ENCODE results near the gene KIAA1755.

The KIAA1755 gene

GRCh38 chr20:38272961-38273360 is 12.4 kb upstream of the KIAA1755 start:
- no peak for TF ChIP-seq CTCF (IDR thresholded peaks at IDR 0.05; ENCODE audit: low read depth, low read length)
- H3K4me3 ChIP-seq (ENCODE audit: low read depth, low read length), result no peak overlapping the region
- in situ Hi-C loops (cut with HindIII; ENCODE audit: low sequenced_read_pairs), result no loop called here
- peak; percentile 81 for DNase-seq (ENCODE audit: low read depth, low spot score)

- no peak overlapping the region for H3K4me3 ChIP-seq (ENCODE audit: low read depth, low read length)
- in situ Hi-C loops (cut with HindIII; ENCODE audit: low sequenced_read_pairs), result no loop called here
- DNase-seq (ENCODE audit: low read depth, low spot score), result peak; percentile 73
- TF ChIP-seq CTCF (IDR thresholded peaks at IDR 0.05; ENCODE audit: low read depth, low read length), result no peak
These were observed 11.9 kb upstream of the KIAA1755 start for GRCh38 chr20:38272398-38272797.

GRCh38 chr20:38271608-38272120 is 11.1 kb upstream of the KIAA1755 start:
- DNase-seq (ENCODE audit: low read depth, low spot score), result no peak
- in situ Hi-C loops (cut with HindIII; ENCODE audit: low sequenced_read_pairs), result no loop called here
- no peak overlapping the region for H3K4me3 ChIP-seq (ENCODE audit: low read depth, low read length)
- no peak for TF ChIP-seq CTCF (IDR thresholded peaks at IDR 0.05; ENCODE audit: low read depth, low read length)

- DNase-seq (ENCODE audit: low read depth, low spot score), result peak; percentile 98
- H3K4me3 ChIP-seq (ENCODE audit: low read depth, low read length), result no peak overlapping the region
- in situ Hi-C loops (cut with HindIII; ENCODE audit: low sequenced_read_pairs), result no loop called here
- TF ChIP-seq CTCF (IDR thresholded peaks at IDR 0.05; ENCODE audit: low read depth, low read length), result peak; percentile 5
These were observed 10.5 kb upstream of the KIAA1755 start for GRCh38 chr20:38270869-38271605.

- in situ Hi-C loops (cut with HindIII; ENCODE audit: low sequenced_read_pairs), result no loop called here
- DNase-seq (ENCODE audit: low read depth, low spot score), result no peak
- H3K4me3 ChIP-seq (ENCODE audit: low read depth, low read length), result no peak overlapping the region
- no peak for TF ChIP-seq CTCF (IDR thresholded peaks at IDR 0.05; ENCODE audit: low read depth, low read length)
These were observed 9.2 kb upstream of the KIAA1755 start for GRCh38 chr20:38269715-38270114.

GRCh38 chr20:38269040-38269439 is 8.5 kb upstream of the KIAA1755 start:
- in situ Hi-C loops (cut with HindIII; ENCODE audit: low sequenced_read_pairs), result no loop called here
- no peak overlapping the region for H3K4me3 ChIP-seq (ENCODE audit: low read depth, low read length)
- no peak for TF ChIP-seq CTCF (IDR thresholded peaks at IDR 0.05; ENCODE audit: low read depth, low read length)
- no peak for DNase-seq (ENCODE audit: low read depth, low spot score)

Data from astrocyte of the spinal cord (primary cell).